HG03139 (cell line): Measurements from ENCODE around the gene CLDN5.
"Not testable (repeated sequence)": the region's sequence is repeated elsewhere in the genome, so short reads cannot be mapped to it uniquely, and the experiment has no call there.

Experiments
- ATAC-seq: cut with Tn5 transposase; IDR thresholded peaks from one replicate; pipeline ENCODE4 v1.9.1; 2021; ENCODE audit not compliant: unreplicated experiment

Gene CLDN5

DNA sequence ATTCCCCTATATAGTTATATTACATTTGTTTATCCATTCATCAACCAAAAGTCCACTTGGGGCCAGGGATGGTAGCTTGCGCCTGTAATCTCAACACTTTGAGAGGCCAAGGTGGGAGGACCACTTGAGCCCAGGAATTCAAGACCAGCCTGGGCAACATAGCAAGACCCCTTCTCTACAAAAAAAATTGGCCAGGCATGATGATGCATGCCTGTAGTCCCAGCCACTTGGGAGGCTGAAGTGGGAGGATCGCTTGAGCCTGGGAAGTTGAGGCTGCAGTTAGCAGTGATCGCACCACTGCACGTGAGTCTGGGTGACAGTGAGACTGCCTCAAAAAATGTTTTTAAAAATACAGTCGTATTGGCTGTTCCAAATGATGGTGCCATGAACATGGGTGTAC lies 24.2 kb upstream of the CLDN5 start:
- ATAC-seq, result not testable (repeated sequence)

DNA sequence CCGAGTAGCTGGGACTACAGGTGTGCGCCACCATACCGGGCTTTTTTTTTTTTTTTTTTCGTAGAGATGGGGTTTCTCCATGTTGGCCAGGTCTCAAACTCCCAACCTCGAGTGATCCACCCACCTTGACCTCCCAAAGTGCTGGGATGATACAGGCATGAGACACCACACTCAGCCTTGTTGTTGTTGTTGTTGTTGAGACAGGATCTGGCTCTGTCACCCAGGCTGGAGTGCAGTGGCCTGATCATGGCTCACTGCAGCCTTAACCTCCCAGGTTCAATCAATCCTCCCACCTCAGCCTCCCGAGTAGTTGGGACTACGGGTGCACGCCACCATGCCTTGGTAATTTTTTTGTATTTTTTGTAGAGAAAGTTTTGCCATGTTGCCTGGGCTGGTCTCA lies 23.4 kb upstream of the CLDN5 start:
- no peak for ATAC-seq

DNA sequence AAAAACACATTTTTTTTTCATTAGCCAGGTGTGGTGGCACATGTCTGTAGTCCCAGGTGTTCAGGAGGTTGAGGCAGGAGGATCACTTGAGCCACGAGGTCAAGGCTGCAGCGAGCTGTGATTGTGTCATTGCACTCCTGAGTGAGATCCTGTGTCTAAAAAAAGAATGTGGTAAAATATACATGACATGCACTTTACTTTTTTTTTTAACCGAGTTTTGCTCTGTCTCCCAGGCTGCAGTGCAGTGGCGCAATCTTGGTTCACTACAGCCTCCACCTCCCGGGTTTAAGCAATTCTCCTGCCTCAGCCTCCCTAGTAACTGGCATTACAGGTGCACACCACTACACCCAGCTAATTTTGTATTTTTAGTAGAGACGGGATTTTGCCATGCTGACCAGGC lies 22.5 kb upstream of the CLDN5 start:
- ATAC-seq, result no peak

DNA sequence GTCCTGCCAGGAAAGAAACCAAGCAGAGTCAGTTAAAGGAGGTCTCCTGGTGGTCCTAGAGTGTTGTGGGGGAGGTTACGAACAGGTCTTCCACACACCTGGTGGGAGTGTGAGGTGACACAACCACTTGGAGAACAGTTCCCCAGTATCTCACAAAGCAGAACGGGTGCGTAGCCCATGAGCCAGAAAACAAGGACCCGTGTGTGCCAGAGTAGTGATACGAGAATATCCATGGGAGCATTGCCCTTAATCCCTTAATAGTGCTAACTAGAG lies 21.7 kb upstream of the CLDN5 start:
- no peak for ATAC-seq

DNA sequence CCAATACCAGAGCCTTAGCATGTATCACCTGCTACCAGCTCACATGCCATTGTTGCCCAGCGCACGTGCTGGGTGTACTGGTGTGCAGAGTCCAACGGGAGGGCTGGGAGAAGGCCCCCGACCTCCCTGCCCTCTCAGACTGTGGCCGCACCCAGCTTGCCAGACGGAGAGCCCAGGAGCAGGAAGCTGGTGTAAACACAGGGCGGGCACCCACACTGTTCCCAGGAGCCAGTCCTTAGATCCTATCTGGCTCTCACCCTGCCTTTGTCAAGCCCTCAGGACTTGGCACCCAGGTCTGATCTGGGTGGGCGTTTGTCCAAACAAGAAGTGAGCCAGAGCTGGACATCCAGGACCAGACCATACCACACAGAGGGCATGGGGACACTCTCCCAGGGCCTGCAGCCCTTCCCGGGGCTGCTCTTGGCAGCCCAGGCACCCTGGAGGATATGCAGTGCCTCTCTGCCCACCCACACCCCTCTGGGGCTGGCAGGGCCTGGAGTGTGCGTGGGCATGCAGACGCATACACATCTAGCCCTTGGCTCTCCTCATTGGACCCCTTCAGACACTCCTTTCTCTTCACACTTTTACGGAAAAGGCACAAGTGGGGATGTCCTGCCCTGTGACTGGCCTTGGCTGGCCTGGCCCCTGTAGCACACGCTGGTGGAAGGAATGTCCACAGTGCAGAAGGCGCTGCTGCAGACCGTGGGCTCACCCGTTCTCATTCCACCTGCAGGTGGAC lies 19.9 kb upstream of the CLDN5 start:
- ATAC-seq, result no peak

DNA sequence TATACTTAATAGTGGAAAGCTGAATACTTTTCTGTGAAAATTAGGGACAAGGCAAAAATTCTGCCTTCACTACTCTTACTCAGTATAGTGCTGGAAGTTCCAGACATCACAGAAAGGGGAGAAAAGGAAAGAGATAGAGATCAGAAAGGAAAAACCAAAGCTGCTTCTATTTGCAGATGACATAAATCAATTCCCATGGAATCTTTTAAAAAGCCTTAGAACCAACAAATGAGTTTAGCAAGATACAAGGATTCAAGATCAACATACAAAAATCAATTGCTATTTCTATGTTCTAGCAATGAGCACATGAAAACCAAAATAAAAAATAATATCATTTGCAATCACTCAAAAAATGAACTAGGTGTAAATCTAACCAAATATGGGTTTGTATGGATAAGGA lies 16.2 kb upstream of the CLDN5 start:
- no peak for ATAC-seq

DNA sequence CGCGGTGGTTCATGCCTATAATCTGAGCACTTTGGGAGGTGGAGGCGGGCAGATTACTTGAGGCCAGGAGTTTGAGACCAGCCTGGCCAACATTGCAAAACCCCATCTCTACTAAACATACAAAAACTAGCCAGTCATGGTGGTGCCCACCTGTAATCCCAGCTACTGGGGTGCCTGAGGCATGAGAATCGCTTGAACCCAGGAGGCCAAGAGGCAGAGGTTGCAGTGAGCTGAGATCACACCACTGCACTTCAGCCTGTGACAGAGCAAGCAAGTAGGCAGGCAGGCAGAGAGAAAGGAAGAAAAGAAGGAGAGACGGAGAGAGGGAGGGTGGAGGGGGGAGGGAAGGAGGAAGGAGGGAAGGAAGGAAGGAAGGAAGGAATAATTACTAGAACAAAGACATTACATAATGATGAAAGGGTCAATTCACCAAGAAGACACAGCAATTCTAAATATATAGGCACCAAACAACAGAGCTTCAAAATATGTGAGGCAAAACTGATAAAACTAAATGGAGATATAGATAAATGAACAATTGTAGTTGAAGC lies 13.8 kb upstream of the CLDN5 start:
- ATAC-seq, result no peak

DNA sequence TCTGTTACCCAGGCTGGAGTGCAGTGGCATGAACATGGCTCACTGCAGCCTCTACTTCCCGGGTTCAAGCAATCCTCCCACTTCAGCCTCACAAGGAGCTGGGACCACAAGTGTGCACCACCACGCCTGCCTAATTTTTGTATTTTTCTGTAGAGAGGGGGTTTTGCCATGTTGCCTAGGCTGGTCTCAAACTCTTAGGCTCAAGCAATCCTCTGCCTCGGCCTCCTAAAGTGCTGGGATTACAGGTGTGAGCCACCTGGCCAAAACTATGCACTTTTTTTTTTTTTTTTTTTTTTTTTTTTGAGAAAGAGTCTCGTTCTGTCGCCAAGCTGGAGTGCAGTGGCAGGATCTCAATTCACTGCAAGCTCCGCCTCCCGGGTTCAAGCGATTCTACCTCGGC lies 12.4 kb upstream of the CLDN5 start:
- ATAC-seq, result no peak

DNA sequence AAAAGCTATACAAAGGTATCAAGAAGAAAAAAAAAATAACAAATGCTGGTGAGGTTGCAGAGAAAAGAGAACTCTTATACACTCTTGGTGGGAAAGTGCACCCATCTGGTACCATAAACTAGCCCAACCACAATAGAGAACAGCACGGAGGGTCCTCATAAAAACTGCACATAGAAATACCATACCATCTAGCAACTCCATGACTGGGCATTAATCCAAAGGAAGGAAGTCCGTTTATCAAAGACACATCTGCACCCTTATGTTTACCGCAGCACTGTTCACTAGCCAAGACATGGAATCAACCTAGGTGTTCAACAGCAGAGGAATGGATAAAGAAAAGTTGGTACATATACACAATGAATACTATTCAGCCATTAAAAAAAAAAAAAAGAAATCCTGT lies 10.8 kb upstream of the CLDN5 start:
- no peak for ATAC-seq

DNA sequence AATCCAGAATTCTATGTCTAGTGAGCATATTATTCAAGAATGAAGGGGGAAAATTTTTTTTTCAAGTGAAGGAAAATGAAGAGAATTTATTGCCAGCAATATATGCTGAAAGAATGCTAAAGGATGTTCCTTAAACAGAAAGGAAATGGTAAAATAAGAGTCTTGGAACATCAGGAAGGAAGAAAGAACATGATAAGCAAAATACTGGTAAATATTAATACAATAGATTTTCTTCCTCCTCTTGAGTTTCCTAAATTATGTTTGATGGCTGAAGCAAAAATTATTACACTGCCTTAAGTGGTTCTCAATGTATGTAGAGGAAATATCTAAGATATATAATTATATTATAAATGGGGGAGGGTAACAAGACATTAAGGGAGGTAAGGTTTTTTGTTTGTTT lies 9.6 kb upstream of the CLDN5 start:
- no peak for ATAC-seq

DNA sequence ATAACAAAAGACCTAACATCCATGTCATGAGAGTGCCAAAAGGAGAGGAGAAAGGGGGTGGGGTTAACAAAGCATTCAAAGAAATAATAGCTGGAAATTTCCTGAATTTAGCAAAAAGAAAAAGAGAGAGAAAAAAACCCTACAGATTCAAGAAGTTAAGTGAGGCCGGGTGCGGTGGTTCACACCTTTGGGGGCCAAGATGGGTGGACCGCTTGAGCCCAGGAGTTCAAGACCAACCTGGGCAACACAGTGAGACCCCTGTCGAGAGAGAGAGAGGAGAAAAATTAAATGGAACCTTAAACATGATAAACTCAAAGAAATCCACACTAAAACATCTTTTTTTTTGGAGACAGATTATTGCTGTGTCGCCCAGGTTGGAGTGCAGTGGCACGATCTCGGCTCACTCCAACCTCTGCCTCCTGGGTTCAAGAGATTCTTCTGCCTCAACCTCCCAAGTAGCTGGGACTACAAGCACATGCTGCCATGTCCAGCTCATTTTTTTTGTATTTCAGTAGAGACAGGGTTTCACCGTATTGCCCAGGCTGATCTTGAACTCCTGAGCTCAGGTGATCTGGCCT lies 8.9 kb upstream of the CLDN5 start:
- ATAC-seq, result no peak

DNA sequence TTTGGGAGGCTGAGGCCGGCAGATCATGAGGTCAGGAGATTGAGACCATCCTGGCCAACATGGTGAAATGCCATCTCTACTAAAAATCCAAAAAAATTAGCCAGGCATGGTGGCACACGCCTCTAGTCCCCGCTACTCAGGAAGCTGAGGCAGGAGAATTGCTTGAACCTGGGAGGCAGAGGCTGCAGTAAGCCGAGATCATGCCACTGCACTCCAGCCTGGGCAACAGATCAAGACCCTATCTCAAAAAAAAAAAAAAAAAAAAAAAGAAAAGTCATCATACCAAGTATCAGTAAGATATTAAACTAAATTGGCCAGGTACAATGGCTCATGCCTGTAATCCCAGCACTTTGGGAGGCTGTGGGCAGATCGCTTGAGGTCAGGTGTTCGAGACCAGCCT lies 7.1 kb upstream of the CLDN5 start:
- not testable (repeated sequence) for ATAC-seq

DNA sequence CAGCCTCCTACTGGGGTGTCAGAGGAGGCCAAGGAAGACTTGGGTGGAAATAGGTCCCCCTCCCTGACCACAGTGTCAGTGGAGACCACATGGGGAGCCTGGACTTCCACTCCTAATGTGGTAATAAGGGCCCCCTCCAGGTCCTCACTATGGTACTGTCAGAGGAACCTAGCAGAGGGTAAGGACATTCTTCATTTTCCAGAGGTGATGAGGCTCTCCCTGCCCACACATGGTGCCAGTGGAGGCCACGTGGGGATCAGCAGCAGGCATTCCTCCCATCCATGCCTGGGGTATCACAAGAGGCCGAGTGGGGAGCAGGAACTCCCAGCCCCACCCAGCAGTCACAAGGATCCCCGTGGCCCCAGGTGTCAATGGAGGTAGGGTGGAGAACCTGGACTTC lies 6.5 kb upstream of the CLDN5 start:
- no peak for ATAC-seq

DNA sequence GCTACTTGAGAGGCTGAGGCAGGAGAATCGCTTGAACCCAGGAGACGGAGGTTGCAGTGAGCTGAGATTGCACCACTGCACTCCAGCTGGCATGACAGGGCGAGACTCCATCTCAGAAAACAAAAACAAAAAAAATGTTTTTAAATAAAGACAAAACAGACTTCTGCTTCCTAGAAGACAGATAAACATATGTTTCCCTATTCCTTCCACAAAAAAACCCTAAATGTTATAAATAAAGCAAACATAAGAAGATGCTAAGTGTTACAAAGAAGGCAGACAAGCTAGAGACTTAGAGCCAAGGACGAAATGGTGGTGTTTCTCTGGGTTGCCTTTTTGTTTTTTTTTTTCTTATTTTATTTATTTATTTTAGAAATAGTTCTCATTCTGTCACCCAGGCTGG lies 5.6 kb upstream of the CLDN5 start:
- ATAC-seq, result no peak

DNA sequence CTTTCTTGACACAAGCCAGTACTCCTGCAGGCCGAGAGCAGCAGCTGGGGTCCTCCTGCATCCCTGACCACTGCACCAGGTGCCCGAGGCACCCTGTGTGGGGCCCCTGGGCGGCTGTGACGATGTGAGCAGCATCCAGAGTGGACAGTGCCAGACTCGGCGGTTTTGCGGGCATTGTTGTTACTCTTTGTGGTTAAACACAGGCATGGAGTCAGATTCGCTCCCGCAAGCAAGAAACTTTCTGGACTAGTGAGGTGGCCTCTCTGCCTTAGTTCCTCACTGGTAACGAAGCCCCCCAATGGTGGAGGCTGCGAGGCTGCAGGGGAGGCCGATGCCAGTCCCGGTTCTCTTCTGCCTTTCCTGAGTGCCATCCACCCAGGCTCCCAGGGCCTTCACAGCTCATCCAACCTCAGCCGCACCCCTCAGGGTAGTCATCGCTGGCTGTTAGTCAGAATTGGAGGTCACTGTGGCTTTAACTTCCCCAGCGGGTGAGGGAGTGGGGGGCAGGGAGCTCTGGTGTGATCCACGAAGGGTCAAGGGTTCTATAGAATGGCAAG lies 3.7 kb upstream of the CLDN5 start:
- ATAC-seq, result no peak

DNA sequence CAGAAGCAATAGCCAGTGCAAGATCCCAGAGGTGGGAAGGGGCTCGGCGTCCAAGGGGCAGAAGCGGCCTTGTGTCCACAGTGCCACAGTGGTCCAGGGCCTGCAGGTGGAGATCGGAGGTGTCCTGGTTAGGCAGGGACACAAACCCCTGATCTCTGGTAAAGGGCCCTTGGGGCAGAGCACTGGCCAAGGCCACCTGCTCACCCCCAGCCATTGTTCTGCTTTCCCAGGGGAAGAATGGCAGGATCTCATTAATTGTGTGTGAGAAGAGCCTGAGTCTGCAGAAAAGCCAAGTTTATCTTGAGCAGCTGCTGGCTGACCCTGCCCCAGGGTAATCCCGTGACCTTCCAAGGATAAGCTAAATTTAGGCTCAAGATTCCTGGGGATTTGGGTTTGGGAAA lies 3.1 kb upstream of the CLDN5 start:
- no peak for ATAC-seq

DNA sequence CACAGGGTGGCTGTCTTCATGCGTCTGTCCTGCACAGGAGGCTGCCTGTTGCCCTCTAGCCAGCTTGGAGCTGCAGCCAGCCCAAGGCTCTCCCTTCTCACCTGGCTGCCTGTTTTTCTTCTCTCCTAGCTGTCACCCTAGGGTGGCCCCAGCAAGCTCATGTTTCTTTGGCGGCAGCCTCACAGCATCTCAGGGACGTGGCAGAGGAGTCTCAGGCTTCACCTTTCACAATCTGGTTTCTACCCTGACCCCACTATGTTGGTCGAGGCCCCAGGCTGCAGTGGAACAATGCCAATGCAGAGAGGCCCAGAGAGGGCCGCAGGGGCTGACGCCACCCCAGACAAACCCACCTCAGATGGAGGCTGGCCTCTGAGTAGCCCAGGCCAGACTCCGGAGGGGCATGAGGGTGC lies 2.5 kb upstream of the CLDN5 start:
- ATAC-seq, result no peak

DNA sequence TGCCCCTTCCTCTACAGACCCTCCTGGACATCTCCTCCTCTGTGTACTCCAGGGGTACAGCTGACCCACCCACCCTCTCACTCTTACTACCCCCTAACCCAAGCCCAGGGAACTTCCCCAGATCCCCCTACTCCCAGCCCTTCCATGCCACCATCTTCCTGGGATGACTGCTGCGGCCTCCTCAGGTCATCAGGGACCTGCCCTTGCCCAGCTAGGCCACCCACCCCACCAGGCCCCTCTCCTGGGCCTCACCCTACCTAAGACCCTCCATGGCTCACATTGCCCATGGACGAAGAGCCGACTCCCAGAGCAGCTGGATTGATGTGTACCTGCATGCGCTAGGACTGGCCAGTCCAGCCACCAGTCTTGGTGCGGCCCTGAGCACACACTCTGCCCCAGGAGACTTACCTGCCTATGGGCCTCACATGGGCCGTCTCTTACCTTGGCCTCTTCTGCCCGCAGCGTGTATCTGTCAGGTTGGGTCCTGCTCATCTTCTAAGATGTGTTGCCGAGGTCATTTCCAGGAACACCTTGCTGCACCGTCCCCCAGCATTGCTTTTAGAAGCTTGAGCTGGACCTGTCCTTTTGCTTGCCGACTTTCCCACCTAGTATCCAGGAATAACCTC lies 2.0 kb upstream of the CLDN5 start:
- no peak for ATAC-seq

DNA sequence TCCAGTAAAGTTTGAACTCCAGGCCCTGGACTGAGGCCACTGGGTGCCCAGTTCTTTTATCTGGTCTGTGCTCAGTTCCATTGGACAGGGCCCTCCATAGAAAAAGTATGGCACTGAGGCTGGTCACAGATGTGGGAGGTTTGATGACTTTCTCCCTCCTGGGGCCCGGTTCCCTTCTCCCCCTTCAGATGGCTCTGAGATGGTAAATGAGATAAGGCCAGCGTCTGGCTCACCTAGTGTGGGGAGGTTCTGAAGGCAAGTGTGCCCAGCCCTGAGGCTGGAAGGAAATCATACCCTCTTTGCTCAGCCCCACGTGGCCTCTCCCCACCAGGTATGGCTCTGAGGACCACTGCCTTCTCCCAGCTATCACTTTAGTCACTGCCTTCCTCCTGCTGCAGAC lies 1.5 kb upstream of the CLDN5 start:
- ATAC-seq, result no peak

DNA sequence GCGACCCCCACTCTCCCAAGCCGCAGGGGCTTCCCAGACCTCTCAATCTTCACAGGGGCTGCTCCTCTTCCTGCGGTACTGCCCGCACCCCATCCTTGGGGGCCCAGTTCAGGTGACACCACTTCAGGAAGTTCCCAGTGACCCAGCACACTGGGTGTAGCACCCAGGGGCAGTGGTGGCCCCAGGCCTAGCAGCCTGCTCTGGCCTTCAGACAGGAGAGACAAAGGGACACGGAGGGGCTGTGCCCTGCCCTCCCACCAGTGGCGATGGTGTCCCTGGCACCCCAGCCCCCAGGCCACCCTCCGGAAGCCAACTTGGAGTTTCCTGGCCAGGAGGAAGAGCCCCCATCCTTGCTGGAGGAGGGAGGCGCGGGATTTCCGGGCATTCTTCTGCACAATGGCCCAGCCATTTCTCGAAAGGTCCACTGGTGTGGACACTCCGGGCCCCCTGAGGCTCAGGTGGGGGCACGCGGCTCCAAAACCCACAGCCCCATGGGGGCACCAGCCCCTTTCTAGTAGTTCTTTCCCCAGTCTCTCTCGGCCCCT lies 978 bp upstream of the CLDN5 start:
- ATAC-seq, result no peak

DNA sequence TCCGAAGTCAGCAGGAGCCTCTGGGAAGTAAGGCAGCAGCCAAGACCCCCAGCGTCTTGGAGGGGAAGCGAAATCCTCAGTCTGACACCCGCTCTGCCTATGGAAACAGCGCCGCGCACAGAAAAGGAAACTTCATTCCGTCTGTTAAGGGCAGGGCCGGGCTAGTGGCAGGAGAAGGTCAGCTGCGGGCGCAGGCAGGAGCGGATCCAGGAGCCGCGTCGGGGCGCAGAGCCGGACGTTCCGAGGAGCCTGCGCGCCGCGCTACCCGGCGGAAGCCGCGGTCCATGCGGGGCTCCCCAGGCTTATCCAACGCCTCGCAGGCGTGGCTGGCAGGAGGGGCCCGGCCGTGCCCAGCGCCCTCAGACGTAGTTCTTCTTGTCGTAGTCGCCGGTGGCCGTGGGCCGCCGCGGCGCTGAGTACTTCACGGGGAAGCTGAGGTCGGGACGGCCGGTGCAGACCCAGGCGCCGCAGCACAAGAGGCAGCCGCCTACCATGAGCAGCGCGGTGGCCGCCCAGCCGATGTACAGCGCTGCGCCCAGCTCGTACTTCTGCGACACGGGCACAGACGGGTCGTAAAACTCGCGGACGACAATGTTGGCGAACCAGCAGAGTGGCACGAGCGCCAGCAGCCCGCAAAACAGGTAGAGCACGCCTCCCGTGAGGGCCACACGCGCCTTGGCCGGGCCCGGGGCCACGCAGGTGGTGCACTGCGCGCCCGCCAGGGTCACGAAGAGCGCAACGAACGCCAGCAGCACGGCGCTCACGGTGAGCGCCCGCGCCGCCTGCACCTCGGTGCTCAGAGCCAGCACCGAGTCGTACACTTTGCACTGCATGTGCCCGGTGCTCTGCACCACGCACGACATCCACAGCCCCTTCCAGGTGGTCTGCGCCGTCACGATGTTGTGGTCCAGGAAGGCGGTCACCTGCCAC lies 705 bp downstream of the CLDN5 start:
- no peak for ATAC-seq
